GM12878 (cell line): Measurements from ENCODE around the gene TOP2A. TPM values are rescaled to one million over a fixed set of nuclear protein-coding genes. Genes with fewer than 3 reads are reported as not detected.

Experiments
- ATF7 ChIP-seq: fragments of 450-650 bp; IDR thresholded peaks from 2 replicates; pipeline ENCODE4 v1.6.1; 2016; ENCODE audit warnings: low read depth, mild to moderate bottlenecking
- CEBPZ ChIP-seq: fragments of 150-350 bp; IDR thresholded peaks from 2 replicates; pipeline ENCODE4 v1.6.1; 2016; ENCODE audit warnings: low read depth, low read length
- CHD2 ChIP-seq: IDR thresholded peaks from 2 replicates; pipeline ENCODE4 v1.6.1; 2011; ENCODE audit warnings: low read depth, low read length, improper control_type of control experiment, borderline replicate concordance
- DPF2 ChIP-seq: fragments of 450-650 bp; IDR thresholded peaks from 2 replicates; pipeline ENCODE4 v1.6.1; 2017; ENCODE audit warnings: mild to moderate bottlenecking
- E2F4 ChIP-seq: IDR thresholded peaks from 2 replicates; pipeline ENCODE4 v1.6.1; 2012; ENCODE audit warnings: low read depth, low read length, improper control_type of control experiment
- EGR1 ChIP-seq, 2 experiments: IDR thresholded peaks; 1 replicate in 1 of 2; 2 replicates in 1 of 2; pipeline ENCODE4 v1.6.1; 2011 to 2012; ENCODE audit warnings: low read depth in 2 of 2, low read length in 2 of 2, borderline replicate concordance in 1 of 2, mild to moderate bottlenecking in 1 of 2, moderate library complexity in 1 of 2
- HCFC1 ChIP-seq: fragments of 150-350 bp; IDR thresholded peaks from 2 replicates; pipeline ENCODE4 v1.6.1; 2014; ENCODE audit warnings: low read length
- IRF3 ChIP-seq: fragments of 450-650 bp; IDR thresholded peaks from 2 replicates; pipeline ENCODE4 v1.6.1; 2014; ENCODE audit warnings: mild to moderate bottlenecking
- IRF5 ChIP-seq: fragments of 450-650 bp; IDR thresholded peaks from 2 replicates; pipeline ENCODE4 v1.6.1; 2017; ENCODE audit warnings: borderline replicate concordance
- JUNB ChIP-seq: IDR thresholded peaks from 2 replicates; pipeline ENCODE4 v1.6.1; 2016; ENCODE audit warnings: antibody characterized with exemption, mild to moderate bottlenecking
- NFXL1 ChIP-seq: fragments of 450-650 bp; IDR thresholded peaks from 2 replicates; pipeline ENCODE4 v1.6.1; 2017; ENCODE audit warnings: antibody characterized with exemption, mild to moderate bottlenecking, borderline replicate concordance
- NRF1 ChIP-seq: conservative IDR thresholded peaks from 2 replicates; pipeline ENCODE4 v1.6.1; 2011; ENCODE audit warnings: mild to moderate bottlenecking, low read depth, low read length, improper control_type of control experiment
- RUNX3 ChIP-seq: IDR thresholded peaks from 2 replicates; pipeline ENCODE4 v1.6.1; 2012; ENCODE audit warnings: low read length, inconsistent platforms
- SREBF2 ChIP-seq: IDR thresholded peaks from 2 replicates; pipeline ENCODE4 v1.6.1; 2012; ENCODE audit warnings: mild to moderate bottlenecking, low read length
- SRF ChIP-seq, 2 experiments: IDR thresholded peaks; 2 replicates each; pipeline ENCODE4 v1.6.1; 2011; ENCODE audit warnings: low read depth in 2 of 2, low read length in 2 of 2, mild to moderate bottlenecking in 1 of 2, moderate library complexity in 1 of 2
- YY1 ChIP-seq: IDR thresholded peaks from 2 replicates; pipeline ENCODE4 v1.6.1; 2011; ENCODE audit warnings: low read depth, mild to moderate bottlenecking, low read length
- ZNF24 ChIP-seq: fragments of 450-650 bp; IDR thresholded peaks from 2 replicates; pipeline ENCODE4 v1.6.1; 2017; ENCODE audit warnings: antibody characterized with exemption, mild to moderate bottlenecking
- ZNF622 ChIP-seq: fragments of 450-650 bp; IDR thresholded peaks from 2 replicates; pipeline ENCODE4 v1.6.1; 2017; ENCODE audit warnings: mild to moderate bottlenecking, inconsistent platforms
- polyA plus RNA-seq, 11 experiments: library from polyadenylated mRNA; depleted of rRNA in 4 of 11; unstranded in 6 of 11; stranded (reverse) in 5 of 11; fragments of >200 nt; fragmentation: Nextera tagmentation in 4 of 11; fragmentation: Illumina TruSeq in 1 of 11; extraction: Ambion mirVana in 4 of 11; extraction: Trizol in 1 of 11; gene quantifications; 1 replicate in 1 of 11; 2 replicates in 10 of 11; pipeline versions ENCODE4 v1.2.1 to v1.2.3, GENCODE V29; 2011 to 2016; ENCODE audit warnings: inconsistent platforms in 2 of 11, missing spikeins in 2 of 11, low read depth in 1 of 11
- total RNA-seq, 4 experiments: library from RNA; depleted of rRNA in 3 of 4; stranded (reverse); fragments of >200 nt in 3 of 4; fragmentation: Illumina TruSeq in 1 of 4; extraction: Trizol in 1 of 4; gene quantifications; 2 replicates each; pipeline versions ENCODE4 v1.2.1 to v1.2.3, GENCODE V29; 2013 to 2021
- TF ChIP-seq, protein P1 (sequence below): fragments of 450-650 bp; conservative IDR thresholded peaks from 2 replicates; pipeline ENCODE4 v1.6.1; 2017; ENCODE audit warnings: mild to moderate bottlenecking, moderate library complexity
- TF ChIP-seq, protein P2 (sequence below): fragments of 450-650 bp; IDR thresholded peaks from 2 replicates; pipeline ENCODE4 v1.6.1; 2016; ENCODE audit warnings: mild to moderate bottlenecking

TOP2A gene
- total and polyA plus RNA-seq, 10 of the 15 experiments (the other 5 are each of a cell fraction or from before 2014, with no cell fraction given) = 117 to 275 (median 232) TPM

DNA sequence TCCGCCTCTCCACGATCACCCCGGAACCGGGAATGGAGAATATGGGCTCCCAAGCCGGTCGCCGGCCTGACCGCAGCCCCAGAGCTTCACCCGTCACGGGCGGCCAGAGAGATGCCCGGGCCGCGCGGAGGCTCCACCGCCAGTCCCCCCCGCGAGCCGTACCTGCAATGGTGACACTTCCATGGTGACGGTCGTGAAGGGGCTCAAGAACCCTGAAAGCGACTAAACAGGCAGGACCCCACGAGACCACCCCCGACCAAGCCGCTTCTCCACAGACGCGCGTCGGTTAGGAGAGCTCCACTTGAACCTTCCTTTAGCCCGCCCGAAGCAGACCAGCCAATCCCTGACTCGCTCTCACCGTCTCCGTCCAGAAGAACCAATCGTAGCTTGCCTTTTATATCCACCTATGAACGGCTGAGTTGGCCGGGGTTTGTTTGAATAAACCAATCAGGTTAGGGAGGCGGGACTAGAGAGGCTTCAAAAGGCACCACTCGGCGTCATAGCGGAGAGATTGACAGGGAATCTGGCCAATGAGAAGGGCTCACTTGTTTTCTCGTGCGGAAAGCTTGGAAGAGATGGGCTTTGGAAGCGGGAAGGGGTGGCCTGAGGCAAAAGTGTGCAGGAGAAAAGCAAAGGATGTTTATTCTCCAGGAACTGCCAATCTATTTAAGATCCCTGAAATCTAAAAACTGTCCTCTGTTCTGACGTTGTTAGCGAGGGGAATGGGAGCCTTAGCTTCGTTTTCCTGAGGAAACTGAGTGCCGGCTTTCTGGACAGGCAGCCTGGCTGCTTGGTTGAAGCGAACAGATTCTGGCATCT is at the start of gene TOP2A (continued):
- peak; percentile 97 for TF ChIP-seq DPF2
- TF ChIP-seq NFXL1 = no peak
- peak; percentile 1; the same call in 1 of the 2 replicates for TF ChIP-seq NRF1
- TF ChIP-seq E2F4 = peak; percentile 92
- 0 out of 4 replicates have a peak, but pooled peaks of 1 of the 2 experiments have one; percentile 10 for TF ChIP-seq SRF (IDR thresholded peaks at IDR 0.05; ENCODE audit: low read depth in 2 of 2, low read length in 2 of 2)
- TF ChIP-seq CHD2 = peak; percentile 97
- peak; percentile 80 for TF ChIP-seq CEBPZ
- peak; percentile 69 for TF ChIP-seq ATF7
- no peak for TF ChIP-seq YY1
- TF ChIP-seq, protein P1, sequence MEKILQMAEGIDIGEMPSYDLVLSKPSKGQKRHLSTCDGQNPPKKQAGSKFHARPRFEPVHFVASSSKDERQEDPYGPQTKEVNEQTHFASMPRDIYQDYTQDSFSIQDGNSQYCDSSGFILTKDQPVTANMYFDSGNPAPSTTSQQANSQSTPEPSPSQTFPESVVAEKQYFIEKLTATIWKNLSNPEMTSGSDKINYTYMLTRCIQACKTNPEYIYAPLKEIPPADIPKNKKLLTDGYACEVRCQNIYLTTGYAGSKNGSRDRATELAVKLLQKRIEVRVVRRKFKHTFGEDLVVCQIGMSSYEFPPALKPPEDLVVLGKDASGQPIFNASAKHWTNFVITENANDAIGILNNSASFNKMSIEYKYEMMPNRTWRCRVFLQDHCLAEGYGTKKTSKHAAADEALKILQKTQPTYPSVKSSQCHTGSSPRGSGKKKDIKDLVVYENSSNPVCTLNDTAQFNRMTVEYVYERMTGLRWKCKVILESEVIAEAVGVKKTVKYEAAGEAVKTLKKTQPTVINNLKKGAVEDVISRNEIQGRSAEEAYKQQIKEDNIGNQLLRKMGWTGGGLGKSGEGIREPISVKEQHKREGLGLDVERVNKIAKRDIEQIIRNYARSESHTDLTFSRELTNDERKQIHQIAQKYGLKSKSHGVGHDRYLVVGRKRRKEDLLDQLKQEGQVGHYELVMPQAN = peak; percentile 98
- no peak for TF ChIP-seq EGR1 (IDR thresholded peaks at IDR 0.05; ENCODE audit: borderline replicate concordance in 1 of 2, low read depth in 2 of 2, low read length in 2 of 2)
- TF ChIP-seq ZNF24 = no peak
- peak; percentile 99 for TF ChIP-seq IRF3
- peak; percentile 85 for TF ChIP-seq SREBF2
- no peak for TF ChIP-seq ZNF622
- peak; percentile 64 for TF ChIP-seq RUNX3
- TF ChIP-seq, protein P2, sequence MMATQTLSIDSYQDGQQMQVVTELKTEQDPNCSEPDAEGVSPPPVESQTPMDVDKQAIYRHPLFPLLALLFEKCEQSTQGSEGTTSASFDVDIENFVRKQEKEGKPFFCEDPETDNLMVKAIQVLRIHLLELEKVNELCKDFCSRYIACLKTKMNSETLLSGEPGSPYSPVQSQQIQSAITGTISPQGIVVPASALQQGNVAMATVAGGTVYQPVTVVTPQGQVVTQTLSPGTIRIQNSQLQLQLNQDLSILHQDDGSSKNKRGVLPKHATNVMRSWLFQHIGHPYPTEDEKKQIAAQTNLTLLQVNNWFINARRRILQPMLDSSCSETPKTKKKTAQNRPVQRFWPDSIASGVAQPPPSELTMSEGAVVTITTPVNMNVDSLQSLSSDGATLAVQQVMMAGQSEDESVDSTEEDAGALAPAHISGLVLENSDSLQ = peak; percentile 100
- no peak for TF ChIP-seq JUNB
- TF ChIP-seq IRF5 = no peak
- peak; percentile 28; the same call in 1 of the 2 replicates for TF ChIP-seq HCFC1
